HG02852 (cell line): Measurements from ENCODE around the gene AKAP5.

ENCODE experiments used
- ATAC-seq: cut with Tn5 transposase; IDR thresholded peaks from one replicate; pipeline ENCODE4 v1.9.1; 2021; ENCODE audit warnings: mild to moderate bottlenecking, moderate library complexity; ENCODE audit not compliant: unreplicated experiment

AKAP5 gene

DNA sequence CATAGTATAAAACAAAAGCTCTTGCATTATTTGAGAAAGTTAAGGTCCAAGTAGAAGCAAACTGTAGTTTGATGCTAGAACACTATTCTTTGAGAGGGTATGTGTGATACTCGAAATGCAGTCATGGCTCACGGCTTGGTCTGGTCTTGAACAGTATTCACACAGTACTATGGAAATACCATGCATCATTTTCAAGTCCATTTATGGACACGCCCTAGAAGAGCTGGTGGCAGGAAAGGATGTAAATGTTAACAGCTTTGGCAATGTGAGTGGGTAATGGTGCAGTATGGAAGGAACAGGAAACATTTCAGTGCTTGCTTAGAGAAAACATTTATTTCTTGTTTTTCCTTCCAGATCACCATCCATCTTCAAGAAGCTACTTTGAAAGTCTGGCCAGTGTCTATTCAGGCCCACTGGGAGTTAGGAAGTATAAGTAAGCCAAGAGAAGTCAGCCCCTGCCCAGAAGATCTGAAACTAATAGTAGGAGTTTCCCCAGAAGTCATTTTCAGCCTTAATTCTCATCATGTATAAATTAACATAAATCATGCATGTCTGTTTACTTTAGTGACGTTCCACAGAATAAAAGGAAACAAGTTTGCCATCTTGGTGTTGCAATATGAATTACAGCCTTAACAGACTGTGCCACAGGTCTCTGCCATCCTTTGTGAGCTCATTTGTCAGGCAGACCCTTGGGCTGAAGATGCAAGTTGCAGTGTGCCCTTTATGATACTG lies 5.7 kb upstream of the AKAP5 start:
- ATAC-seq, result no peak

GRCh38 chr14:64461221-64461620 lies 4.1 kb upstream of the AKAP5 start:
- ATAC-seq, result no peak

GRCh38 chr14:64463195-64463594 lies 2.1 kb upstream of the AKAP5 start:
- no peak for ATAC-seq

- no peak for ATAC-seq
Observed at GRCh38 chr14:64463873-64464272, 1.4 kb upstream of the AKAP5 start.

GRCh38 chr14:64464651-64465050 lies 648 bp upstream of the AKAP5 start:
- ATAC-seq, result no peak

DNA sequence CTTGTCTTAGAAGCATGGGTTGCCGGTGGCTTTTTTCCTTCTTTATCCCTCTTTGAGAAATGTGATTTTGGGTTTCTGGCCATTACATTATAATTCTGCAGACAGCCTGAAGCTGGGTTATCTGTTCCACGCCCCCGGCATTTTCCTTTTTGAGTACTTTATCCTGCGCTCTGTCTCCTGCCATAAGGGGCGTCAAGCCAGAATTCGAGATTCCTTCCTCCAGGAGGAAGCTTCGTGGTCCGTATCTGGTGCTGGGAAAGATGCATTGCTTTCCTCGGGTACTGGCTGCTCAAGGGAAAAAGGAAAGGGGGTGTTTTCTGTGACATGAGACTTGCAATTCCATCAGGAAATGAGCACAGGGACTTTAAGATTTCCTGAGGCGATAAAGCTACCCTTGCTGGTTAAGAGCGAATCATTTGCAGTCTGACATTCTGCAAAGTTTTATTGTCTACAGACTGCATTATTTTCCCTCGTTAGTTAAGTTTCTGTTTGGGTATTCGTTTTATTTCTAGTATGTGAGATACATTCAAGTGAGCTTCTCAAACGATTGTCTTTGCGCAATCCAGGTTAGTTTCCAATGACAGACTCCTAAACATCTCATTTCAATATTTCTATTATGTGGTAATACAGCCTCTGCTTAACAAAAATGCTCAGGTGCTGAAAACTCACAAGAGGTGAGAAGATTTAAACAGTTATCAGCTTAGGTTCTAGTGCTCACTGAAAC lies 694 bp downstream of the AKAP5 start:
- ATAC-seq, result no peak

DNA sequence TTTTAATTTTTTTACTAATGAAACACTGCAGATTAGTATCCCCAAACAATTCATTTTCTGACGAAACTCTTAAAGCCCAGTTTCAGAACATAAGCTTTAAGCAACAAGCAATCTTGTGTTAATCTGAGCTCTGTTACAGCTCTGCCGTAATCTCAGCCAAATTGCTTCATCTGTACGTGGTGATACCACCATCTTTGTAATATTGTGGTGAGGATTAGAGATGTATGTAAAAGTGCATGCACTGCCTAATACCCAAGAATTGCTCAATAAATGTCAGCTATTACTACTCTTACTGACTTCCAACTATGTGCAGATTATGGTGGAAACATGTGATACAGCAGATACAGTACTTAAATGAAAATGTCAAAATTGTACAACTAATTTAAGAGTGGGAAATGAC lies 1.8 kb downstream of the AKAP5 start:
- ATAC-seq, result no peak

- no peak for ATAC-seq
Observed at GRCh38 chr14:64467566-64467965, 2.3 kb downstream of the AKAP5 start.

DNA sequence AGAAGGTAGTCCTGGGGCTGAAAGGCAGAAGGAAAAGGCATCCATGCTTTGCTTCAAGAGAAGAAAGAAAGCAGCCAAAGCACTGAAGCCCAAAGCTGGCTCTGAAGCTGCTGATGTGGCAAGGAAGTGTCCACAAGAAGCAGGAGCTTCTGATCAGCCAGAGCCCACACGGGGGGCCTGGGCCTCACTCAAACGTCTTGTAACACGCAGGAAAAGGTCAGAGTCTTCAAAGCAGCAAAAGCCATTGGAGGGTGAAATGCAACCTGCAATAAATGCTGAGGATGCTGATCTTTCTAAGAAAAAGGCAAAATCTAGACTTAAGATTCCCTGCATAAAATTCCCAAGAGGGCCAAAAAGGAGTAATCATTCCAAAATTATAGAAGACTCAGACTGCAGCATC lies 3.2 kb downstream of the AKAP5 start:
- ATAC-seq, result no peak

DNA sequence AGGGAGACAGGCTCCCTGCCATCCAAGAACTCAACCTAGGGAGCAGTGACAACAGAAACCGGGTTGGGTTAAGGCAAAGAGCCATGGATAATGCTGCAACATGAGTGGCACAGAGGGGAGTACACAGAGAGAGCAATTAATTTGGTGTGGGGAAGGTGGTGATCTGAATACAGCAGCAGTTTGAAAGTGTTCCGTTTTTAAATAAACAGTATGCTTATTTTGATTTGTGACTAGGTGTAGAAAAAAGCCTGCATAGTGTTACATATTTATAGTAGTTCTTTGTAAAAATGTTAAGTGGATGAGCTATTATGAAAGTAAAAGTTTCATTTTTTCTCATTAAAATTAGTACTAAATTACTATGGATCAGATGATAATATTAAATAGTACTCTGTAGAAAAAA lies 8.7 kb downstream of the AKAP5 start:
- ATAC-seq, result no peak

DNA sequence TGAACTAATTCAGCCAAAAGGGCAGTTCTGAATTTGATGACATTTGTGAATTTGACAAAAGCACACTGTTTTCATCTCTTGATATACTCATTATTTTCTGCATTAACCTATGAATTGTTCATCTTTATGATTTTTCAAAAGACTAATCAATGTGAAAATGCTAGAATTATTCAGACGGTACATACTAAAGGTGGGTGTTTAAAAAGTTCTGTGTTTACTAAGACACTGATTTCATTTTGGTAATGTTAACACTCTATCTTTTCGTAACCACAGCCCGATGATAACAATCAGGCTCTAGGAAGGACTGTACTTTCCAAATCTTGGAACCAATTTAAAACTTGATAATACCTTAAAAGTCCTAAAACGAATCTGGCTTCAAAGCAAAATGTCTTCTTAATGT lies 9.4 kb downstream of the AKAP5 start:
- ATAC-seq, result no peak

GRCh38 chr14:64475585-64476273 lies 10.4 kb downstream of the AKAP5 start:
- no peak for ATAC-seq

- no peak for ATAC-seq
Observed at GRCh38 chr14:64476438-64476837, 11.1 kb downstream of the AKAP5 start.

DNA sequence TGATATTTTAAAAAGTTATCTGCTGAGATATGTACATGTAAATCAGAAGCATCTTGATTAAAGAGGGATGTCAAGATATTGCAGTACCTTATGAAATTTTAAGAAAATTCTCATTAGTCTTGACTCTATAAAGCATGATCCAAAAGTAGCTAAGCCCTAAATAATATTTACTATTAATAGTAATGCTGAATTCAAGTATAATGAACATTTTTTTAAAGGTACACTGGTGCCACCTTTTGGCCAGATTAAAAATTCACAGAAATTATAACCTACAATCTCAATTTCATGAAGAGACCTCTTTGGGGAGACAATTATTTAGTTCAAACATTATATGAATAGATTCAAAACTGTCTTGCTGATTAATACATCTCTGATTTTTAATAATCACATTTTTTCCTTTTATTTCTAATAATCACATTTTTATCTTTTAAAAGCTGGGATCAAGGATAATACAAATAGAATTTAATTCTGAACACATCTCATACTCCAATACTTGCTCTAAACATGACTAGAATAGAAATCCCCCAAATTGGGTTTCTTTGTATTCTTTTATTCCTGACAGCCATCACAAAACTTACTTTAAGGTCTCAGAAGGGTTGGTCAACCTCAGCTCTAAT lies 13.4 kb downstream of the AKAP5 start:
- no peak for ATAC-seq

DNA sequence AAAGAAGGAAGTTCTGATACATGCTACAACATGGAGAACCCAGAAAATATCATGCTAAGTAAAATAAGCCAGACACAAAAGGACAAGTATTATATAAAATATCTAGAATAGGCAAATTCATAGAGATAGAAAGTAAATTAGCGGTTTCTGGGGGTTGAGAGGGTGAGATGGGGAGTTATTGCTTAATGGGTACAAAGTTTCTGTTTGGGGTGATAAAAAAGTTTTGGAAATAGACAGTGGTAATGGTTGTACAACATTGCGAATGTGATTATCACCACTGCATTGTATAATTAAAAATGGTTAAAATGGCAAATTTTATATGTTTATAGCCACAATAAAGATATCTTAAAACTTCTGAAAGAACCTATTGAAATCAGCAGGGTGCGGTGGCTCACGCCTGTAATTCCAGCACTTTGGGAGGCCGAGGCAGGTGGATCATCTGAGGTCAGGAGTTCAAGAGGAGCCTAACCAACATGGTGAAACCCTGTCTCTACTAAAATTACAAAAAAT lies 23.3 kb downstream of the AKAP5 start:
- ATAC-seq, result no peak

- no peak for ATAC-seq
Observed at GRCh38 chr14:64491637-64492036, 26.3 kb downstream of the AKAP5 start.

DNA sequence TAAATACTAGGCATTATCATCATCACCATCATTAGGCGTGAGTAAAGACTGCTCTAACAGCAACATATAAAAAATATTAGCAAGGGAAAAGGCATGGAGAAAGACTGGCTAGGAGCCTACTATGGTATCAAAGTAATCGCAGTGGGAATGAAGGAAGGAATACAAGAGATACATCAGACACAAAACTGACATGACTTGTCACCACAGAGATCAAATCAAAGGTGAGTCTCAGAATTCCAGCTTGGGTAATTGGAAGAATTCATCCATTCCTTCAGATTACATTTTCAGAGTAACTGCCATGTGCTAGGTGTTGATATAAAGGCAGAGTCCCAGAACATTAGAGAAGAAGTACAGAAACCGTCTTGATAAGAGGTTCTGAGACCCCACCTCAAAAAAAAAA lies 28.2 kb downstream of the AKAP5 start:
- no peak for ATAC-seq

DNA sequence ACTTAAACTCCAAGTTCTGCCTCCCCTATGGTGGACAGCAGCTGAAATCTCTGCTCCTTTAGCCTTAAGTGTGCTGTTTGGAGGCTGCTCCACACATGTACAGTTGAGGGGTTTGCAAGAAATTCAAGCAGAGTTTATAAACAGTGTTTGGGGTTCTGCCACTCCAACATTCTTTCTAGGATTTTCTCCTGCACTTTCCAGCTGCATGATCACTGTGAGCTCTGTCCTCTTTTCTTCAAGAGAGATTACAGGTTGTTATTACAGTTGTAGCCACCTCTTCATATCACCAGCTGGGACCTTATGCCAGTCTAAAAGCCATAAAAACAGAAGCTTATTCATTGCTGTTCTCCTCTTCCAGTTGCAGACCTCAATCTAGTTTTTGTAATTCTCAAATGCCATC lies 30.0 kb downstream of the AKAP5 start:
- no peak for ATAC-seq

DNA sequence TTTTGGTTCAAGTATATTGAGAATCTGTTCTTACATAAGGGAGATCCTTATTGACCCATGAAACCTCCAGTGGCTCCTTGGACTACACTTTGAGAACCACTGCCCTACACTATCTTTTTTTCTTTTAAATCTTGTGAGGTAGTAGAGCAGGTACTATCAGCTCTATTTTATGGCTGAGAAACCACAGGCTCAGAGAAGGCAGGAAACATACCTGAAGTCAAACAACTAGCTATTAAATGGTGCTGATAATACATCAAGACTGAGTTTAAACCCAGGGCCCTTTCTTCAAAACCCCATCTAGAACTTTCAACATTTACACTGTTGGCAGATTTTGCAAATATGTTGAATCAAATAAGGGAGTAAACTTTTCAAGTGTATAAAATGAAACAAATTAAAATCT lies 31.5 kb downstream of the AKAP5 start:
- no peak for ATAC-seq

GRCh38 chr14:64500088-64500487 lies 34.8 kb downstream of the AKAP5 start:
- no peak for ATAC-seq

DNA sequence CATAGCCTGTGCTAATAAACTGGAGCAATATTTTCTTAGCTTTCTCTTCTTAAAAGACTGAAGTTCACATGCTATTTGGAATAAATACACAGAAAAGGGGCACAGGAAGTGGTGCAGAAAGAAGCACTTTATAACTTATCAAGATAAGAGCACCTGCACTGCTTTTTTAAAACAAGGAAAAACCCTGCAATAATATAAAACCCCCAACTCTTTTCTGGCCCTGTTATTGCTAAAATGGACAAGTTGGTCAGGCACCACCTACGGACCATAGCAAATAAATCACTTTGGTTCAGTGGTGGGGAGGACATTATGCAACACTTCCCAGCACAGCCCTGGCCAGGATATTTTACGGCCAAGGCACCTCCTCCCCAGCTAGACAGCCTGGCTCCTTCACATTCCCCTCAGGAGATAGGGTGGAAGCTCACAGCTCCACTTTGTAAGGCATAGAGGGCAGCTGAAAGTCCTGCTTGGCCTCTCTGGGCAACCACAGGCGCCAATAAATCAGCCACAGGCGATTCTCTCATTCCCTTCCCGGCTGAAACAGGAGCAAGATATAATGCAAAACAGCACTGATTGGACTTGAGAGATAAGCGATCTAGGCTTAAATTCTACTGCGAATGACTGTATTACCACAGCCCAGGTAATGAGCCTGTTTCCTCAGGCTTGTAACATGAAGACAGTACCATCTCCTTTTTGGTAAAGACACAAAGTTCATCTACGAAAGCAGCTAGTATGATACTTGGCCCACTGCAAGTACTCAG lies 36.3 kb downstream of the AKAP5 start:
- ATAC-seq, result no peak
